Astrocyte of the spinal cord (primary cell): ENCODE results near the gene CASD1.

Experiments used
- DNase-seq: peaks from one replicate; pipeline ENCODE4 v3.0.0; 2011; ENCODE audit warnings: low read depth, low spot score
- H3K4me3 ChIP-seq: 2 replicates; pipeline ENCODE4 v1.5.1; 2011; ENCODE audit warnings: low read depth, mild to moderate bottlenecking, low read length, moderate library complexity
- in situ Hi-C: cut with HindIII; loops from 2 replicates; pipeline ENCODE4 v1.10.0; 2017; ENCODE audit warnings: low sequenced_read_pairs
- TF ChIP-seq, protein P1 (sequence below): IDR thresholded peaks from 2 replicates; pipeline ENCODE4 v1.5.1; 2012; ENCODE audit warnings: low read depth, mild to moderate bottlenecking, low read length, inconsistent platforms

Gene CASD1

DNA sequence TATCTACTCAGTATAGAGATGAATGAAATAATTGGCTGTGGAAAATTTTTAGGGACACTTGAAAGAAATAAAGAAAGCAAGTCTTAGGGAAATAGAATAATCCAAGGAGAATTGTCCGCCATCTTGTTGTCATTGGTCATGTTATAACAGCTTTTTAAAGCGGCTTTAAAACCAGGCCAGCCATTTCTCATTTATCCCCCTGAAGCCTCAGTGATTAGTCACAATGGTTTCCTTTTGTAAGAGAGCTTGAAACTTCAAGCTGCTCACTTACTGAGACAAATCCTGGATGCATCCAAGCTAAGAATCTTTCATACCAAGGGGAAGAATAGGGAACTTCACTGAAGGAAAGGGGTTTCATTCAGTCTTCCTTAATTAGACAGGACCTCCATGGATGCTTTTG is 78.5 kb downstream of the CASD1 start:
- in situ Hi-C loops = no loop called here
- DNase-seq = peak; percentile 7
- no peak overlapping the region for H3K4me3 ChIP-seq
- TF ChIP-seq, protein P1, sequence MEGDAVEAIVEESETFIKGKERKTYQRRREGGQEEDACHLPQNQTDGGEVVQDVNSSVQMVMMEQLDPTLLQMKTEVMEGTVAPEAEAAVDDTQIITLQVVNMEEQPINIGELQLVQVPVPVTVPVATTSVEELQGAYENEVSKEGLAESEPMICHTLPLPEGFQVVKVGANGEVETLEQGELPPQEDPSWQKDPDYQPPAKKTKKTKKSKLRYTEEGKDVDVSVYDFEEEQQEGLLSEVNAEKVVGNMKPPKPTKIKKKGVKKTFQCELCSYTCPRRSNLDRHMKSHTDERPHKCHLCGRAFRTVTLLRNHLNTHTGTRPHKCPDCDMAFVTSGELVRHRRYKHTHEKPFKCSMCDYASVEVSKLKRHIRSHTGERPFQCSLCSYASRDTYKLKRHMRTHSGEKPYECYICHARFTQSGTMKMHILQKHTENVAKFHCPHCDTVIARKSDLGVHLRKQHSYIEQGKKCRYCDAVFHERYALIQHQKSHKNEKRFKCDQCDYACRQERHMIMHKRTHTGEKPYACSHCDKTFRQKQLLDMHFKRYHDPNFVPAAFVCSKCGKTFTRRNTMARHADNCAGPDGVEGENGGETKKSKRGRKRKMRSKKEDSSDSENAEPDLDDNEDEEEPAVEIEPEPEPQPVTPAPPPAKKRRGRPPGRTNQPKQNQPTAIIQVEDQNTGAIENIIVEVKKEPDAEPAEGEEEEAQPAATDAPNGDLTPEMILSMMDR = no peak

DNA sequence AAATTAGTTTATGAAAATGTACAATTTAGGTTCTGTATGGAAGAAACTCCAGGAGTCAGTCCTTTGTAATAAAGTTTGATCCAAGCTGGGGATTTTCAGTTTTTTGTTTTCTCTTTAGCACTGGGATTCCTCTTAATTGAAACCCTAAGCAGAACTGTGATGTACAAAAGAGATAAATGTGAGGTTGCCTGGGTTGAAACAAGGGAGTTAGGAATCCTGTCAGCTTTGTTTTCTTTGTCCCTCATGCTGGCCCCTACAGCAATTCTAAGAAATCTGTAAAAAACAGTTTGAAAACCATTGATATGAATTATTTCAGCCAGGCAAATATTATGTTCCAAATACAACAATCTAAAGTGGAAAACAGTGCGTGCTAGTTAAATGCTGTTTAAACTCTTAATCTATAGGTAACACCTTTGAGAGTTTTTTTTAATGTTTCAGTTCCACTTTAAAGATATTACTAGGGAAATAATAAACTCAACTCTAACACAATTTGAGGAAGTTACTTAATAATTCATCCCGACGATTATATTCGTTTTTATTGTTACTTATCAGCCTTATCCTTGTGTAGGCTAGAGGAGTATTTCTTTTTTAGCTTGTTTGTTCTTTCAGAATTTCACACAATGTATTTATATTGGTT is 81.0 kb downstream of the CASD1 start:
- in situ Hi-C loops = no loop called here
- H3K4me3 ChIP-seq = no peak overlapping the region
- DNase-seq = no peak
- TF ChIP-seq, protein P1 = no peak

DNA sequence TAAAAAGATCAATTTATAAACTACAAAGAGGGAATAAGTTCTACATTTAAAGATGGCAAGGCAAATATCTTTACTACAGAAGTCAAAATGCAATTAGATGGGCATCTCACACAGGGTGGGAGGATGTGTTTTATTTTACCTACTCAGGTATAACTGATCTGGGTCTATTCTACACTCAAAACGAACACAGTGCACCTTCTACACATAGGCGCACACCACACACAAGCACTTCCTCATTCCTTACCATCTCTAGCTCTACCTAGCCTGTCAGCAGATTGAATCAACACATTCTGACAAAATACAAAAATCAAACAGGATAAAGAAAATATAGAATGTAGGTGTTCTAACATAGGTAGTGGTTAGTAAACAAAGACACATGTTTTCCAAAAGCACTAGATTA is 81.6 kb downstream of the CASD1 start:
- TF ChIP-seq, protein P1 = no peak
- in situ Hi-C loops = no loop called here
- H3K4me3 ChIP-seq = no peak overlapping the region
- DNase-seq = no peak

DNA sequence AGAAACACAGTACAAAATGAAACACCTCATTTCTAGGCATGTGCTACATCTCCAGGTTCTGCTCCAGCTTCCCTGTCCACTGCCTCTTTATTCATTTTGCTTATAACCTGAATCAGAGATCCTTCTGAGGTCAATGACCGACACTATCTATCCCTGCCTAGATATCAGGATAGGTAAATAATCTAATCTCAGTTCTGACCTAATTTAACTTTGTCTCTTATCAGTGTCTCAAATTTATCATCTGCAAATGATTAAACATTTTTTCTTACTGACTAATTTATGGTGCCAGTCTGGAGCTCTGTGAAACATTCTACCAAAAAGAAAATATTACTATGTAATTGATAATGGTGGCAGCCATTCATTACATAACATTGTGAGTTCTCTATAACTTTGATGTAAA is 85.3 kb downstream of the CASD1 start:
- in situ Hi-C loops = no loop called here
- H3K4me3 ChIP-seq = no peak overlapping the region
- DNase-seq = no peak
- TF ChIP-seq, protein P1 = no peak

DNA sequence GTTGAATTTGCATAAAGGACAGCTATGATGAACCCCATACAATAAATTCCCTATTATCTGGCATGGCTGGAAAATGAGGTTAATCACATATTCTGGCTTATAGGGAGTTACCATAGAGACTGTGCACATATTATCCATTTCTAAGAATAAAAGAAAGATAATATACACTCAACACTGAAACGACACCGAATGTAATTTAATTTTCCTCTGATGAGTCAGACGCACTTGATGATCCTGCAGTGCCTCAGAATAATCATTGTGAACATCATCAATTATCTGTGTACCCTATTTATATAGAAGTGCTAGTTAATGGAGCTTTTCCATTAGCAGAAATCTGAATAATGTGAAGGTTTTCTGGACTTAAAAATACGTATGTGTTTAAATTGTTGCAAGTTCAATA is 86.1 kb downstream of the CASD1 start:
- no peak overlapping the region for H3K4me3 ChIP-seq
- no peak for DNase-seq
- in situ Hi-C loops = no loop called here
- TF ChIP-seq, protein P1 = no peak

DNA sequence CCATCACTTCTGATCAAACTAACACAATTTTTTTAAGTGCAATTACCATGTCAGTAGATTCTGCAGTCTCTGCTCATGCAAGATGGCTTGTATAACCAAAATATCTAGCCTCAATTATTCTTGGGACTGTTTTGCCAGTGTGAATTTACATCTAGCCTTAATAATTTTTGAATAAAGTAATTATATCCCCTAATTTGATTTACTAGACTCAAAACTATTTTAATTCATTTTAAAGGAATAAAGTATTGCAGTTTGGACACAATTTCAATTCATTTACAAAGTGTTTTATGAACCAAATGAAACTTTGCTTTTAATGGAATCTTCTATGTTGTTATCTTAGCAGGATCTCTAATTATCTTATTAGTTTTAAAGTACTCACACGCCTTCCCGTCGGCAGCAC is 90.7 kb downstream of the CASD1 start:
- no peak overlapping the region for H3K4me3 ChIP-seq
- TF ChIP-seq, protein P1 = no peak
- in situ Hi-C loops = no loop called here
- no peak for DNase-seq
